Stimulated activated CD8-positive, alpha-beta memory T cell treated with anti-CD3 and anti-CD28 coated beads, Interleukin-7, amount 100 ng/mL, for 1 hour (primary cell): ENCODE data around the gene PRPSAP1.
"Not testable (repeated sequence)": the region's sequence is repeated elsewhere in the genome, so short reads cannot be mapped to it uniquely, and the experiment has no call there.

Experiments
- DNase-seq, 2 donors: peaks; one replicate each; pipeline ENCODE4 v3.0.0-alpha.2; 2020; ENCODE audit warnings: low read depth in 2 of 2

The PRPSAP1 gene

DNA sequence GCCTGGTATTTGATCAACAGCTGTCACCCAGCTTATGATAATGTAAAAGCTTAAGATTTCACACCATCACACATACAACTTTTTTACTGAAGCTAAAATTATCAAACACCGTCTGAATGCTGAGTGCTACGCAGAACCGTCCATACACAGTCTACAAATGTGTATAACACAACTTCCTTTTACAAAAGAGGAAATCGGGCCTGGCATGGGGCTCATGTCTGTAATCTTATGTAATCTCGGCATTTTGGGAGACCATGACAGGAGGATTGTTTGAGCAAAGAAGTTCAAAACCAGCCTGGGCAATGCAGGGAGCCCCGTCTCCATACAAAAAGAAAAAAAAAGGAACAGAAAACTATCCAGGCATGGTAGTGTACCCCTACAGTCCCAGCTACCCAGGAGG is 26.0 kb downstream of the PRPSAP1 start:
- no peak for DNase-seq

- no peak for DNase-seq
Observed at GRCh38 chr17:76326306-76326705, 27.4 kb downstream of the PRPSAP1 start.

DNA sequence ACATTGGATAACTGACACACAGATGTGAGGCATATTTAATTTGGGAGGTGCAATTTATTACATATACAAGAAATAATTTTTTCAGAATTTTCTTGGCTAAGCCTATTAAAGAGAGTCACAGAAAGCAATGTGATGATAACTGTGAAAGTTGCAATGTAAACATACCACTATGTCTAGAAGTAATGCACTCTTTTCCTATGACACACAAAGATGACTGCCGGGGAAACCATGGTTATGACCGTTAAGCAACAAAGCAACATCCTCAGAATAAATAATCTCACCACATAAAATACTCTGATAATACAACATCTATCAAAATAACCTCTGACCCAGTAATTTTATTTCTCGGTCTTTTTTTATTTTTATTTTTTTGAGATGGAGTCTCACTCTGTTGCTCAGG is 35.1 kb downstream of the PRPSAP1 start:
- no peak for DNase-seq

- no peak for DNase-seq
Observed at GRCh38 chr17:76317535-76317934, 36.2 kb downstream of the PRPSAP1 start.

- DNase-seq = no peak
Observed at GRCh38 chr17:76314392-76315227, 39.1 kb downstream of the PRPSAP1 start.

GRCh38 chr17:76312735-76313134 is 41.0 kb downstream of the PRPSAP1 start:
- DNase-seq = no peak

- DNase-seq = no peak
Observed at GRCh38 chr17:76309461-76309860, 44.3 kb downstream of the PRPSAP1 start.

GRCh38 chr17:76307966-76308338 is 45.8 kb downstream of the PRPSAP1 start, which contains the start of gene QRICH2:
Gene QRICH2, minus strand, starts transcription at chr17:76308276. Its CDS starts 278 bp downstream, at chr17:76307998.
- DNase-seq = no peak

- DNase-seq = no peak
Observed at GRCh38 chr17:76307299-76307965, 46.3 kb downstream of the PRPSAP1 start.

- not testable (repeated sequence) for DNase-seq
Observed at GRCh38 chr17:76305135-76305454, 48.6 kb downstream of the PRPSAP1 start.

DNA sequence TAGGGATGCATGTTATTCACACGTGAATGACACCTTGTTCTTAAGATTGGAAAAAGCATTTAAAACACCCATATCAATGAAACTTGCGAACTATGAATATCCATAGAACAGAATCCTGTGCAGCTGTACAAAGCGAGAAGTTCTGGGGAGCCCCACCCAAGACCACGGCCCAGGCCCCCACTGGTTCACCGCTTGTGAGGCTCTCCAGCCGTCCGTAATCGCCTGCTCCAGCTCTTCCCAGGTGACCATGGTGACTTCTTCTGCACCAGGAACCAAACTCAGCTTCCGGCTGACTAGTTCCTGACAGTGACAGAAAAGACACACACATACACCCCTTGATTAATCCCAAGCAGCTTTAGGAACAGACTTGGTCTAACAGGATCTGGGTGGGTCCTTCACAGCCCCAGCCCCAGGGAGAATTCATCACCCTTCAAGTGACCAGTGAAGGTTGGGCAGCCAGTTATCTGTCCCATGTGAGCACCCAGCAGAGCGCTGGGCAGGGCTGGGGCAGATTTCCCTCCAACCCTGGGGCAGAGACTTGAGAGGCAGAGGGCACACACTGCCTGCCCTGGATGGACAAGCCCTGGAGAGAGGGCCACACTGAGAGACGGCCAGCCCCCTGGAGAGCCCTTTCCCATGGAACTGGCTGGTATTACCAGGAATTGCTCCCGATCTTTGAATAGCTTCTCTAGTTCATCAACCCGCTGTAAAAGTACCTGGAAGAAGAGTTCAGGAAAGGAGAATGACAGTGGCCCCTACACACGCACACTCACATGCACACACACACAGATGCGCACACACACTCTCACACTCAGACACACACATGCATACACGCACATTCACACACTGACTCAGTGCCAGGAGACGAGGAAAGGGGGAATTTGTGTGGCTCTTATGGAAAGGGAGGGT is 49.2 kb downstream of the PRPSAP1 start:
- no peak for DNase-seq

DNA sequence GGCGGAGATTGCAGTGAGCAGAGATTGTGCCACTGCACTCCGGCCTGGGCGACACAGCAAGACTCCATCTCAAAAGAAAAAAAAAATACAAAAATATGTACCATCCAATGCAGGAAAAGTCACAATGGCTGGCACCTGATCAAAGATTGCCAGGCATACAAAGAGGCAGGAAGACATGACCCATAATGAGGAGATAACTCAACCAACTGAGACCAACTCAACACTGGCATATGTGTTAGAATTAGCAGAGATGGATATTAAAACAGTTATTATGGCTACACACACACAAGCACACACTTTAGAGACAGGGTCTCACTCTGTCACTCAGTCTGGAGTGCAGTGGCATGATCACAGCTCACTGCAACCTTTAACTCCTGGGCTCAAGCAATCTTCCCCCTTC is 56.3 kb downstream of the PRPSAP1 start:
- no peak for DNase-seq

DNA sequence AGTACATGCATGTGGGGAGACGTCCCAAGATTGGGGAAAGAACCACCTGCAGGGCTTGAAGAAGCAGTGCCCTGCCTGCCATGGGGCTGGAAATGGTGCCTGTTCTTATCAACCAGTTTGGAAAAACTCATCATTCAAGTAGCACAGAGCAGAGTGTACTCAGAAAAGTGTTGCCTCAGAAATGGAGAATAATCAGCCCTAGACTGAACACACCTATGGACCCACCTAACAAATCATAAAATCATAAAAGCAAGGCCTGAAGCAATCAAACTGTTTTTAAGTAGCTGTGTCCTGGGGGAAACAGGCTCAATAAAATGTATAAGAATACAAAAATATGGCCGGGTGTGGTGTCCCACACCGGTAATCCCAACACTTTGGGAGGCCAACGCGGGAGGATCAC is 56.8 kb downstream of the PRPSAP1 start:
- no peak for DNase-seq

DNA sequence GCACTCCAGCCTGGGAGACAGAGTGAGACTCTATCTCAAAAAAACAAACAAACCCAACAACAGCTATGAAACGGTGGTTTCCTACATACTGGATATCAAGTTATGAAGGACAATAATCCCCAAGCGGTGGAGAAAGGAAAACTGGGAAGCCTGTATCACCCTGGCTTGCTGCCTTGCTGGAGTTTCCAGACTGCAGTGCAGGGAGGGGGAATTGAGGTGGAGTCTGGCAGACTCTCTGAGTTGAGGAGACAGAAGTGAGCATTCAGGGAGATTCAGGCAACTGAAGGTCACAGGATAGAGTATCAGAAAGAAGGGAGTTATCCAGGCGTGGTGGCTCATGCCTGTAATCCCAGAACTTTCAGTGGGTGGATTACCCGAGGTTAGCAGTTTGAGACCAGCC is 57.5 kb downstream of the PRPSAP1 start:
- no peak for DNase-seq

- no peak for DNase-seq
Observed at GRCh38 chr17:76293106-76293505, 60.6 kb downstream of the PRPSAP1 start.

DNA sequence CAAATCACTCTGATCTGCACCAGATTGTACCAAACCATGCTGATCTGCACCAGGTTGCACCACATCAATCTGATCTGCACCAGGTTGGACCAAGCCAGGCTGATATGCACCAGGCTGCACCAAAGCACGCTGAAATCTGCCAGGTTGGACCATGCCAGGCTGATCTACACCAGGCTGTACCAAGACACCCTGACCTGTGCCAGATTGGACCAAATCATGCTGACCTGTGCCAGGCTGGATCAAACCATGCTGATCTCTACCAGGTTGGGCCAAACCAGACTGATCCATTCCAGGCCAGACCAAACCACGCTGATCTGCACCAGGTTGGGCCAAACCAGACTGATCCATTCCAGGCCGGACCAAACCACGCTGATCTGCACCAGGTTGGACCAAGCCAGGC is 61.1 kb downstream of the PRPSAP1 start:
- DNase-seq = no peak

- no peak for DNase-seq
Observed at GRCh38 chr17:76281573-76282371, 71.9 kb downstream of the PRPSAP1 start.

DNA sequence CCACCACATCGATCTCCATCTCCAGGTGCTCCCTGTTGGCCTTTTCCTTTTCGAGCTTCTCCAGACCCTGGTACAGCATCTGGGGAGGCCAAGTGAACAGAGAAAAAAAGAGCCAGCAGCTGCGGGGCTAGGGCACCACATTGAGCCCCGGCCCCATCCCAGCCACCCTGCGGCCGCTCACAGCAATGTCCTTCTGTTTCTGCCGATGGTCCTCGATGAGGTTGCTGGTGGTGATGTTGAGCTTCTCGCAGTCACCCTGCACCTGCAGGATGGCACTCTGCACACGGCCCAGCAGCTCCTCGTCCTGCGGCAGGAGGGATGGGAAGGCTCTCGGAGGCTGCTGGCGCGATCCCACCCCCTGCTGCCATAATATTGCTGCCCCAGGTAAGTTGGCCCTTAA is 73.1 kb downstream of the PRPSAP1 start:
- no peak for DNase-seq

- no peak for DNase-seq
Observed at GRCh38 chr17:76279742-76280287, 73.9 kb downstream of the PRPSAP1 start.

GRCh38 chr17:76278952-76279741 is 74.6 kb downstream of the PRPSAP1 start:
- peak; percentile 70 to 85 for DNase-seq
